Amygdala (tissue), 56 donors: ENCODE measurements around the gene NEURL4.
"Not testable (repeated sequence)": the region's sequence is repeated elsewhere in the genome, so short reads cannot be mapped to it uniquely, and the experiment has no call there.

Source experiments
- DNase-seq, 56 donors: peaks; one replicate each; lab custom pipeline; 2025; lab: John Stamatoyannopoulos, UW

The NEURL4 gene

DNA sequence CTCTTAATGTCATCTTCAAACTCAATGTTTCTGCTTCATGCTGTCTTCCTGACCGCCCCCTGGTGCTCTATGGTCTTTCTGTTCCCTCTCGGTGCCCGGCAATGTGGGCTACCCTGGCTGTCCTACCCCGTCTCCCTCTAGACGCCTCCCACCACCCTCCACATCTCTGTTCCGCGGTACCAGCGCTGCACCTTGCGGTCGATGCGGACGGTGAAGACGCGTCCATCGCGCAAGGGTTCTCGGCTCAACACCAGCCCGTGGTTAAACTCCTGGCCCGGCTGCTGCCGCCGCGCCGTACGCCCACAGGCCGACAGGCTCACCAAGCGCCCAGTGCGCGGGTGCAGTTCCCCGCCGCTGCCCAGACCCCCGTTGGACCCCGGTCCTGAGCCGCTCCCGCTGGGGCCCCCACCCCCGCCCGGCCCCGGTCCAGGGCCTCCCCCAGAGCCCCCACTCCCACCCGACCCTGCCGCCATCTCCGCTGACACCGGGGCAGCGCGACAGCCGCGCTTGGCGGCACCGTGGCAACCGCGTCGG is at the start of gene NEURL4:
Gene NEURL4 (minus strand): TSS at position 496 of the 534 bp plus-strand sequence. CDS start 23 bp downstream, at position 473.
- peak in 4 of 56 donors; percentile 51 to 63 (median 56) for DNase-seq

DNA sequence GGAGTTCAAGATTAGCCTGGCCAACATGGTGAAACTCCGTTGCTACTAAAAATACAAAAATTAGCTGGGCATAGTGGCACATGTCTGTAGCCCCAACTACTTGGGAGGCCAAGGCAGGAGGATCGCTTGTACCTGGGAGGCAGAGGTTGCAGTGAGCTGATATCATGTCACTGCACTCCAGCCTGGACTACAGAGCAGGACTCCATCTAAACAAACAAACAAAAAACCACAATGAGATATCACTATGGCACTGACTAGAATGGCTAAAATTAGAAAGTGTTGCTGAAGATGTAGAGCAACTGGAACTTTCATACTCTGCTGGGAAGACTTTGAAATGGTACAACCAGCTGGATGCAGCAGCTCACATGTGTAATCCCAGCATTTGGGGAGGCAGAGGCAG is 45.2 kb upstream of the NEURL4 start:
- no peak for DNase-seq

DNA sequence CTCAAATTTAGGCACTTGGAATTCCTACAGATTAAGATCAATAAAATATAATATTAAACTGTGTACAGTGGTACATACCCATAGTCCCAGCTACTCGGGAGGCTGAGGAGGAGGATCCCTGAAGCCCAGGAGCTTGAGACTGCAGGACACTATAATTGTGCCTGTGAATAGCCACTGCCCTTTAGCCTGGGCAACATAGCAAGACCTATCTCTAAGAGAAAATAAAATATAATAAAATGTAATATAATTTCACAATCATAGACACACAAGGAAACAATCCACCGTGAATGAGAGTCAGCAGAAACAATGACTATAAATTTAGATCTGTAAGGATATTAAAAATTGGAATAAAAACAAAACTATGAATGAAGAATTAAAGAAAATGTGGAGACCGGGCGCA is 41.7 kb upstream of the NEURL4 start:
- DNase-seq = no peak

DNA sequence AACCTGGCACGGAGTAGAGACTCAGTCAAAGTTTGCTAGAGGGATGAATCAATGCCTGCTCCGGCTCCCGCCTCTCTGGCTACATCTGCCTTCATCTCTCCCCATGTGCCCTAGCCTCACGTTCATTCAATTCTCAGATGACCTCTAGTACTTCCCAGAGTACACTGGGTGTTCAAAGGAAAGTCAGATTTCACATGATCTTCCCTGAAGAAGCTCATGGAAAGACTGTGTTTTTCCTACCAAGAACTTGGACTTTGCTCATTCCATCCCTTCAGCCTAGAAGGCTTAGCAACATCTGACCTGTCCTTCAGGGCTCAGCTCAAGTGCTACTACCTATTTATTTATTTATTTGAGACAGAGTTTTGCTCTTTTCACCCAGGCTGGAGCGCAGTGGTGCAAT is 40.7 kb upstream of the NEURL4 start:
- DNase-seq = no peak

DNA sequence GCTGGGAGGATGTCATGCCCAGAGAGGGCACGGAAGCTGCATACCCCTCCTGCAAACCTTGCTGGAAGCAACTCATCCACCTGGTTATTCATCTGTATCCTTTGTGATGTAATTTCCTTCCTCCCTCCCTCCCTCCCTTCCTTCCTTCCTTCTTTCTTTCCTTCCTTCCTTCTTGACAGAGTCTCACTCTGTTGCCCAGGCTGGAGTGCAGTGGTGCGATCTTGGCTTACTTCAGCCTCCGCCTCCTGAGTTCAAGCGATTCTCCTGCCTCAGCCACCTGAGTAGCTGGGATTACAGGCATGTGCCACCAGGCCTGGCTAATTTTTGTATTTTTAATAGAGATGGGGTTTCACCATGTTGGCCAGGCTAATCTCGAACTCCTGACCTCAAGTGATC is 39.5 kb upstream of the NEURL4 start:
- not testable (repeated sequence) for DNase-seq

DNA sequence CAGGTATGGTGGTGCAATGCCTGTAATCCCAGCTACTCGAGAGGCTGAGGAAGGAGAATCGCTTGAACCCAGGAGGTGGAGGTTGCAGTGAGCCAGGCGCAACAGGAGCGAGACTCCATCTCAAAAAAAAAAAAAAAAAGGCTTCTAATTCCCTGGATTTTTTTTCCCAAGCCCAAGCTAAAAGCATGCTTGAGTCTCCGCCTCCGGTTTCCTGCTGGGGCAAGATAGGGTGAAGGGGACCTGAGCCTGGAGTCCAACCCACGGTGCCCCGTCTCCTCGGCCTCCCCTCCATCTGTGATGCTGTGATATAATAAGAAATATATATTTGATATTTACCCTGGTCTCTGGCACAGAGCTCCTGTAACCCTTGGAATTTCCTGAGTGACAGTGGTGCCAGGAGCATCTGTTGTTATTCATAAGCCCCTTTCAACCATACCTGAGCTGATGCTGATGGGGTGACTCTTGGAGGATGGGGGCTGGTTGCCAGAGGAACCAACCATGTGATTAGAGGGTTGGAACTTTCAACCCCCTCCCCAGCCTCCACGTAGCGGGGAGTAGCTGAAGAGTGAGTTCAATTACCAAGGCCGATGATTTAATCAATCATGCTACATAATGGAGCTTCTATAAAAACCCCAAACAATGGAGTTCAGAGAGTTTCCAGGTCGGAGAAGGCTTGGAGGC is 38.9 kb upstream of the NEURL4 start:
- no peak for DNase-seq

DNA sequence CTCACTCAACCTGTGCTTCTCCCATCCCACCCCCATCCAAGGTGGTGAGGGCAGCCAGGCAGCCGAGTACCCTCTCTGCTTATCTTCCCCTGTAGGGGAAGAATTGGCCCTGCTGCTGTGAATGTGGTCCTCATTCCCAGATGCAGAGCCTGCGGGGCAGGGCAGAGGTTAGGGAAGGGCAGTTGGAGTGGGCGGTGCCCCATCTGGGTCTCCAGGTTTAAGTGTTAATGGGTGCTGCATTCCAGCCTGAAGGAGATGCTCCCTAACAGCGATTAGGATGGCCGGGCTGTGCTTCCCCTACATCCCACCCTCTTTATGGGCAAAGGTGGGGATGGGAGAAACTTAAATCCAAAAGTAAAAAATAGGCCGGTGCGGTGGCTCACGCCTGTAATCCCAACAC is 37.9 kb upstream of the NEURL4 start:
- no peak for DNase-seq

DNA sequence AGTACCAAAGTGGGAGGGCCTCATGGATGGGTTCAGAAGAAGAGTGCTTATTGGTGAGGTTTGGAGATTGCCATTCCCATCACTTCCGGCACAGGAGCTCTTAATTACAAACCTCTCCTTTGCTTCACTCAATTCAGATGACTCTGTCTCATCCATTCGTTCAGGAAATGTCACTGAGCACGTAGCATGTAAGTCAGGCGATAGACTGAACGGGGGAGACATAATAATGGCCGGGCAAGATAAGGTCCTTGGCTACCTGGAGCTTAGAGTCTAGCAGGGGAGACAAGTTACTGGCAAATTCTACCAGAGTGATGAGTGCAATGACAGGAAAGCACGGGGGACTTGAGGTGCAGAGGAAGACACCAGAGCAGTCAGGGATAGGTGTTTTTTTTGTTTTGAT is 36.8 kb upstream of the NEURL4 start:
- DNase-seq = not testable (repeated sequence)

DNA sequence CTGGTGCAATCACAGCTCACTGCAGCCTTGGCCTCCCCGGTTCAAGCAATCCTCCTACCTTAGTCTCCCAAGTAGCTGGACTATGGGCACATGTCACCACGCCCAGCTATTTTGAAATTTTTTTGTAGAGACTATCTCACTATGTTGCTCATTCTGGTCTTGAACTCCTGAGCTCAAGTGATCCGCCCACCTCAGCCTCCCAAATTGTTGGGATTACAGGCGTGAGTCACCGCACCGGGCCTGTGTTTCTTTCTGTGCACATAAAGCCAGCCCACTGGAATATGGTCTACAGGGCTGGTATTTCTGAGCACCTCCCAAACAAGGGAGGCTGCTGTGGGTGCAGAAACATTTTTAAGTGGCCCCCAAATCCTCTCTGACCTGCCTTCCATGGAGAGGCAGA is 34.2 kb upstream of the NEURL4 start:
- DNase-seq = no peak

DNA sequence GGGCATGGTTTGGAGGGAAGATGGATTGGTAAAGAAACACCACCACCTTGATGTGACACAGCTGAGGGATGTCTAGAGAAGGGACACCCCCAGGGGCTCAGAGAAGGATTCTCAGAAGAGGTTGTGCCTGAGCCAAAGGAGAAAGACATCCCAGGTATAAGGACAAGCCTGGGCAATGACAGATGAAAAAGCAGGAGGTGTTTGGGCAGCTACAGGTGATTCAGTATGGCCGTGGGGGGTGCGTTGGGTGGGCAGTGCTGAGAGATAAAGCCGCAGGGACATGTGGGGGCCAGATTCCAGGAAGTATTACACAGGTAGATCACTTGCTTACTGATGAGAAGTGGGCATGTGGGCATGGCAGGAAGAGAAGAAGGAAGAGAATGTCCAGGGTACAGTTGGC is 32.8 kb upstream of the NEURL4 start:
- no peak for DNase-seq

DNA sequence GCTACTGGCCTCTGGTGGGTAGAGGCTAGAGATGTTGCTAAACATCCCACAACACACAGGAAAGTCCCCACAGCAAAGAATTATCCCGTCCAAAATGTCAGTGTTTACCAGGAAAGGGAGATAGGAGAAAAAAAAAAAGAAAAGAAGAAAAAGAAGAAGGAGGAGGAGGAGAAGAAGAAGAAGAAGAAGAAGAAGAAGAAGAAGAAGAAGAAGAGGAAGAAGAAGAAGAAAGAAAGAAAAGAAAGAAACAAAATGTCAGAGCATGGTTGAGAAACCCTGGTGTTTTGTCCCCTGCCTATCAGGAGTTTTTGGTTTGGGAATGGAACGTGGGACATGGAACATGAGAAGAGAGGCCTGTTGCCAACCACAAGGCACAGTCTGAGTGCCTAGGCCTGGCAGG is 28.2 kb upstream of the NEURL4 start:
- no peak for DNase-seq

DNA sequence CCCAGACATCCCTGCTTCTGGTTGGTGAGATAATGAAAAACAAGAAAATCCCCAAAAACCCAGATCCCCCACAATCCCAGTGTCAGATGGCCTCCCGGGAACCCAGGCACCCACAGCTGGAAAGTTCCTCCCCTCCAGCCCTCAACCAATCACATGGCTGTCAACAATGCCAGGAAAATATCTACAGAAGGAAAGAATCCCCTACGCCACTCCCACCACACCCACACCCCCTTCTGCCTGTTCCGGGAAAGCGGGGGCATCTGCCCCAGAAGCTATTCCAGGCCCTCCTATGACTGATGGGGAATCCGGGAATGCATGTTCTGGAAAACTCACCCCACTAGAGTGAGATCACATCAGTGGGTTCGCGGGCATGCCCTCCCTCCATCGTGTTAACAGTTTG is 27.6 kb upstream of the NEURL4 start:
- DNase-seq = no peak

DNA sequence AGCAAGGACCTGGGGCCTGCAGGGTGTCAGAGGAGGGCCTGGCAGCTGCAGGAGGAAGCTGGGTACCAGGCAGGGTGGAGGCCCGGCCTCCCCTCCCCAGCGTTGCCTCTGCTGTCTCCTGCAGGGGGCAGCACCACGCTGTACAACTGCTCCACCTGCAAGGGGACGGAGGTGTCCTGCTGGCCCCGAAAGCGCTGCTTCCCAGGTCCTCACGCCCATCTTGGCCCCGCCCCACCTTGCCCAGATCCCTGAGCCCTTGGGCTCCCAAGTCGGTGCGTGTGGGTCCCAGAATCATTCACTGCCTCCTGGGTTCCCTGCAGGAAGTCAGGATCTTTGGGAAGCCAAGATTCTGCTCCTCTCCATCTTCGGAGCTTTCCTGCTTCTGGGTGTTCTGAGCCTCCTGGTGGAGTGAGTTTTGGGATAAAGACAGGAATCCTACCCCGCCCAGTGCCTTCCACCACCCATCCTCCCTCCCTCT is 27.0 kb upstream of the NEURL4 start:
- peak in 42 of 56 donors; percentile 5 to 77 (median 47) for DNase-seq

DNA sequence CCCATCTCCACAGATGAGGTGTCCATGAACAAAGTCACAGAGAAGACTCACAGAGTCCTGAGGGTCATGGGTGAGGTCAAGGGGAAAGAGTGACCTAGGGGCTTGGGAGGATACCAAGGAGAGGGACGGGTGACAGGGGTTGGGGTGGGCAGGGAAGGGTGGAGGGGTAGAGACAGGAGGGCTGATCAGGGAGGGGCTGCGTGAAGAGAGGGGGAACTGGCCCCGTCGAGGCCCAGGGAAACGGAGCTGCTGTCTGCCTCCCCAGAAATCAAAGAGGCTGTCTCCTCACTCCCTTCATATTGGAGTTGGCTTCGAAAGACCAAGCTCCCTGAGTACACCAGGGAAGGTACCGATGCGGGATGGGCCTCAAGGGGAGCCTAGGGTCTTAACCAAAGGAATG is 26.4 kb upstream of the NEURL4 start:
- peak in 1 of 56 donors; percentile 37 for DNase-seq

DNA sequence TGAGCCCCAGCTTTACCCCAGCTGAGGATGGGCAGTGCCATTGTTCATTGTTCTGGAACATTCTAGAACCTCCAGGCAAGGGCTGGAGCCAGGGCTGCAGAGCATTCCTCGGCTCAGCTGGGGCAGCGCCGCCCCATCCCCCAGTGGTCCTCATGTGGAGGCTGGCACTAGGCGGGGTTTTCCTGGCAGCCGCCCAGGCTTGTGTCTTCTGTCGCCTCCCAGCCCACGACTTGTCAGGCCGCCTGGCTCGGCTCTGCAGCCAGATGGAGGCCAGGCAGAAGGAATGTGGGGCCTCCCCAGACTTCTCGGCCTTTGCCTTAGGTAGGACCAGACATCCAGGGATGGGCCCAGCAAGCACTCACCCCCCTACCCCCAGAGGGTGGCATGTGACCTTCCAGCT is 25.9 kb upstream of the NEURL4 start, which contains the start of gene TMEM95:
Gene TMEM95 (plus strand): TSS at position 104 of the 400 bp plus-strand sequence. CDS start 49 bp downstream, at position 153.
- peak in 49 of 56 donors; percentile 18 to 97 (median 62) for DNase-seq

DNA sequence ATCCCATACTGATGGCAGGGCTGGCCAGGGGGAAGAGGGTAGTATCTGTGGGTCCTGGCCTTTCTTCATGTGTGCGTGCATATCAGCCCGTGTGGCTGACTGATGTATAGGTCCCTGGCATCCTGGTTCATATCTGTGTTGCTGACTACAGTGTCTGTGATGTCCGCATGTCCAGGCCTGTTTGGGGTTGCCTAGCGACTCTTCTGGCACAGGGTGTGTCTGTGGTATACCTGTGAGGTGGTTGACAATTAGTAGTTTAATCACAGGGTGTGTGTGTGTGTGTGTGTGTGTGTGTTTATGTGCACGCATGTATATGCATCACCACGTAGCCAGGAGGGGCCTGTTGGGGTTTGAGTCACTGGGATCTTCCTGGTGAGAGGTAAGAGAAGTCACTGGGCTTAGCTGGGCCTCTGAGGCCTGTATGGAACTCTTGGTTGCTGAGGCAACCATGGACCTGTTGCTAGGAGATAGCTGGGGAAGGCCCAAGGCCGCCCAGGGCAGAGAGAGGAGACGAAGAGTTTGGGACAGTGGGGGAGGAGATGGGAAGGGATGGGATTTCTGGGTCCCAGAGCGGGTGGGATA is 25.2 kb upstream of the NEURL4 start:
- DNase-seq = peak in 12 of 56 donors; percentile 10 to 68 (median 21)

DNA sequence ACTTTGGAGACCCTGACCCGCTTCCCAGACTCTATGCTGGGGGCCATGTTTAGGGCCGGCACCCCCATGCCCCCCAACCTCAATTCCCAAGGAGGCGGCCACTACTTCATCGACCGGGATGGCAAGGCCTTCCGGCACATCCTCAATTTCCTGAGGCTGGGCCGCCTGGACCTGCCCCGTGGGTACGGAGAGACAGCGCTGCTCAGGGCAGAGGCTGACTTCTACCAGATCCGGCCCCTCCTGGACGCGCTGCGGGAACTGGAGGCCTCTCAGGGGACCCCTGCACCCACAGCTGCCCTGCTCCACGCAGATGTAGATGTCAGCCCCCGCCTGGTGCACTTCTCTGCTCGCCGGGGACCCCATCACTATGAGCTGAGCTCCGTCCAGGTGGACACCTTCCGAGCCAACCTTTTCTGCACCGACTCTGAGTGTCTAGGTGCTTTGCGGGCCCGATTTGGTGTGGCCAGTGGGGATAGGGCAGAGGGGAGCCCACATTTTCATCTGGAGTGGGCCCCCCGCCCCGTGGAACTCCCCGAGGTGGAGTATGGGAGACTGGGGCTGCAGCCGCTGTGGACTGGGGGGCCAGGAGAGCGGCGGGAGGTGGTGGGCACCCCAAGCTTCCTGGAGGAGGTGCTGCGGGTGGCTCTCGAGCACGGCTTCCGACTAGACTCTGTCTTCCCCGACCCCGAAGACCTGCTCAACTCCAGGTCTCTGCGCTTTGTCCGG is 23.9 kb upstream of the NEURL4 start:
- DNase-seq = no peak

DNA sequence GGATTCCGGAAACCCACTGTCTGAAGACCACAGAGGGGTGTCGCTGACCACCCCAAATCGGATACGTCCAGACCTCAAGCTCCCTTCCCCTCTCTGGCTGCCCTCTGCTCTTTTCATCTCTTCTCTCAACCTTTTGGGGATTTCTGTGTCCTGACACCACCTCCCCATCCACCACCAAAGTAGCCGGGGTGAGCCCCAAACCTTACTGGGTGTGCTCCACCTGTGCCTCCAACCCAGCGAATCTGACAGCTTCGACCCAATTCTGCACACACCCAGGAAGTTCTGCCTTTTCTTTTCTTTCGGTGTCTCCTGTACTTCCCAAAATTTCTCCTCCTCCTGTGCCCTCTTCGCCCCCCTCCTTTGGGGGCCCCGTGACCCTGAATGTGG is 23.4 kb upstream of the NEURL4 start:
- DNase-seq = peak in 1 of 56 donors; percentile 49

DNA sequence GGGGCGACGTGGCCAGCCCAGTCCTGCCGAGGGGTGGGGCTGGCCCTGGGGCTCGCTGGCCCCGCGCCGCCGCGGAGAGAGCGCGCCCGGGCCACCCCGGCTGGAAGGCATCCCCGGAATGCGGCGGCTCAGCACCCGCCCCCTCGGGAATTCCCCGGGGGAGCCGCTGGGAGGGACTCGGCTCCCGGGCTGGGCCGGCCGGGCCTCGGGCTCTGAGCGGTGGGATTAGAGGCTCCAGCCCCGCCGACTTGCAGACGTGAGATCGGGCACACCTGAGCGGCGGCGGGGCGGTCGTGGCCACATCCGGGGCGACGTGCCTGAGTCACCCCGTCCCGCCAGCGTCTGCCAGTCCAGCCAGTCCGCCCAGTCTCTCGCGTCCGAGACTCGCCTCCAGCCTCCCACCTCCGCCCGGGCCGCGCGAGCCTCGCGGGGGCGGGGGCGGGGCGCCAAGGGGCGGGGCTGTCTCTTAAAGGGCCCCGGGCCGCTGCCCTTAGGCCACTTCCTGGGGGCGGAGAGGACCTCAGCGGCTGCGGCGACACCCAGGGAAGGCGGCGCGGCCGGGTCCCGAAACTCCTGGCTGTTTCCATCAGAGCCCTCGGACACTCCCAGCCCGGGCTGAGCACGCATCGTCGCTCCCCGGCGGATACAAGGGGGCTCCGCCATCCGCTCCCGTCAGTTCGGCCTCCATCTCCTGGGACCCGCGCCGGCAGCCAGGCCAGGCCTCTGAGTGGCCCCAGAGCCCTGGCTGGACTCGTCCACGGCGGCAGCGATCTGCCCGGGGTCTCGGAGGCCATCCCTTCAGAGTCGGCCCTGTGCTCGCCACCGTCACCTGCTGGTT is 22.7 kb upstream of the NEURL4 start, which contains the start of gene KCTD11:
Gene KCTD11 (plus strand): TSS at position 498 of the 838 bp plus-strand sequence.
- peak in 54 of 56 donors; percentile 29 to 89 (median 74) for DNase-seq
